Measurements from ENCODE around the gene CCDC171.
A peak's percentile ranks its signal among the peaks of the same experiment; 100 is the strongest.

Gene CCDC171

GRCh38 chr9:15724016-15724415, 171.2 kb downstream of the CCDC171 start:
- peak; percentile 62 for DNase-seq (ENCODE audit: low read depth)
- no peak overlapping the region for H3K4me3 ChIP-seq (ENCODE audit: control insufficient read depth, low read depth, low read length)
- no peak for TF ChIP-seq CTCF (conservative IDR thresholded peaks at IDR 0.05; ENCODE audit: control insufficient read depth, insufficient read depth, low read depth, low read length)

GRCh38 chr9:15724612-15725011, 171.8 kb downstream of the CCDC171 start:
- TF ChIP-seq CTCF (conservative IDR thresholded peaks at IDR 0.05; ENCODE audit: control insufficient read depth, insufficient read depth, low read depth, low read length): no peak
- DNase-seq (ENCODE audit: low read depth): no peak
- H3K4me3 ChIP-seq (ENCODE audit: control insufficient read depth, low read depth, low read length): no peak overlapping the region

- TF ChIP-seq CTCF (conservative IDR thresholded peaks at IDR 0.05; ENCODE audit: control insufficient read depth, insufficient read depth, low read depth, low read length): no peak
- DNase-seq (ENCODE audit: low read depth): peak; percentile 39
- H3K4me3 ChIP-seq (ENCODE audit: control insufficient read depth, low read depth, low read length): no peak overlapping the region
Observed at GRCh38 chr9:15725953-15726352, 173.1 kb downstream of the CCDC171 start.

- no peak for TF ChIP-seq CTCF (conservative IDR thresholded peaks at IDR 0.05; ENCODE audit: control insufficient read depth, insufficient read depth, low read depth, low read length)
- DNase-seq (ENCODE audit: low read depth): no peak
Observed at GRCh38 chr9:15729507-15729906, 176.7 kb downstream of the CCDC171 start.

GRCh38 chr9:15735083-15735857, 182.4 kb downstream of the CCDC171 start:
- TF ChIP-seq CTCF (conservative IDR thresholded peaks at IDR 0.05; ENCODE audit: control insufficient read depth, insufficient read depth, low read depth, low read length): no peak
- no peak overlapping the region for H3K4me3 ChIP-seq (ENCODE audit: control insufficient read depth, low read depth, low read length)
- peak; percentile 95 for DNase-seq (ENCODE audit: low read depth)

More at GRCh38 chr9:15729507-15729906, 176.7 kb downstream of the CCDC171 start:
- no peak overlapping the region for H3K4me3 ChIP-seq (ENCODE audit: control insufficient read depth, low read depth, low read length)

GRCh38 chr9:15736569-15736968, 183.7 kb downstream of the CCDC171 start:
- TF ChIP-seq CTCF (conservative IDR thresholded peaks at IDR 0.05; ENCODE audit: control insufficient read depth, insufficient read depth, low read depth, low read length): no peak
- DNase-seq (ENCODE audit: low read depth): no peak
- H3K4me3 ChIP-seq (ENCODE audit: control insufficient read depth, low read depth, low read length): no peak overlapping the region
